H9 (cell line): Measurements from ENCODE around the gene CDH19. TPM values are rescaled to one million over a fixed set of nuclear protein-coding genes. Genes with fewer than 3 reads are reported as not detected.

Source experiments
- DNase-seq: peaks from one replicate; pipeline ENCODE4 v3.0.0-alpha.2; 2017
- H2AFZ ChIP-seq: one replicate; pipeline ENCODE4 v1.6.1; 2013; ENCODE audit warnings: mild to moderate bottlenecking, low read length, control low read depth, moderate library complexity
- H2AK5ac ChIP-seq: 2 replicates; pipeline ENCODE4 v1.6.1; 2013; ENCODE audit warnings: low read length, control low read depth, mixed read lengths; ENCODE audit not compliant: insufficient read length
- H2BK120ac ChIP-seq: one replicate; pipeline ENCODE4 v1.6.1; 2013; ENCODE audit warnings: low read depth, mild to moderate bottlenecking, low read length, control low read depth, inconsistent platforms; ENCODE audit not compliant: poor library complexity, severe bottlenecking
- H2BK12ac ChIP-seq: 2 replicates; pipeline ENCODE4 v1.6.1; 2013; ENCODE audit warnings: low read length, control low read depth, mixed read lengths, low read depth; ENCODE audit not compliant: insufficient read length
- H2BK15ac ChIP-seq: 2 replicates; pipeline ENCODE4 v1.6.1; 2013; ENCODE audit warnings: low read depth, low read length, control low read depth
- H2BK20ac ChIP-seq: one replicate; pipeline ENCODE4 v1.6.1; 2013; ENCODE audit warnings: low read depth, mild to moderate bottlenecking, low read length, control low read depth, inconsistent platforms; ENCODE audit not compliant: poor library complexity, severe bottlenecking
- H2BK5ac ChIP-seq: 2 replicates; pipeline ENCODE4 v1.6.1; 2013; ENCODE audit warnings: low read length, control low read depth, mixed read lengths; ENCODE audit not compliant: insufficient read length
- H3K14ac ChIP-seq: 2 replicates; pipeline ENCODE4 v1.6.1; 2013; ENCODE audit warnings: low read length, control low read depth; ENCODE audit not compliant: insufficient read depth
- H3K18ac ChIP-seq: 2 replicates; pipeline ENCODE4 v1.6.1; 2013; ENCODE audit warnings: low read depth, mild to moderate bottlenecking, mixed read lengths, low read length, control low read depth; ENCODE audit not compliant: insufficient read length
- H3K23ac ChIP-seq: 2 replicates; pipeline ENCODE4 v1.6.1; 2013; ENCODE audit warnings: low read length, control low read depth, mixed read lengths, low read depth; ENCODE audit not compliant: insufficient read length
- H3K23me2 ChIP-seq: 2 replicates; pipeline ENCODE4 v1.6.1; 2013; ENCODE audit warnings: low read depth, mild to moderate bottlenecking, mixed read lengths, low read length, control low read depth; ENCODE audit not compliant: insufficient read length, poor library complexity, severe bottlenecking
- H3K27ac ChIP-seq: 2 replicates; pipeline ENCODE4 v1.5.1; 2013; ENCODE audit warnings: low read length, control low read depth, mixed read lengths, low read depth; ENCODE audit not compliant: insufficient read length
- H3K27me3 ChIP-seq: 2 replicates; pipeline ENCODE4 v1.6.1; 2013; ENCODE audit warnings: low read length, control low read depth, inconsistent platforms; ENCODE audit not compliant: insufficient read depth
- H3K4ac ChIP-seq: 2 replicates; pipeline ENCODE4 v1.6.1; 2013; ENCODE audit warnings: low read depth, mild to moderate bottlenecking, control low read depth, inconsistent platforms, low read length, moderate library complexity
- H3K4me1 ChIP-seq: 2 replicates; pipeline ENCODE4 v1.6.1; 2013; ENCODE audit warnings: low read length, control low read depth, inconsistent platforms; ENCODE audit not compliant: insufficient read depth
- H3K4me2 ChIP-seq: 2 replicates; pipeline ENCODE4 v1.6.1; 2013; ENCODE audit warnings: low read length, control low read depth, mixed read lengths; ENCODE audit not compliant: insufficient read length, insufficient read depth
- H3K56ac ChIP-seq: 2 replicates; pipeline ENCODE4 v1.6.1; 2013; ENCODE audit warnings: low read depth, mild to moderate bottlenecking, mixed read lengths, low read length, control low read depth; ENCODE audit not compliant: insufficient read length
- H3K79me1 ChIP-seq: 2 replicates; pipeline ENCODE4 v1.6.1; 2013; ENCODE audit warnings: low read depth, mild to moderate bottlenecking, moderate library complexity, low read length, control low read depth, inconsistent platforms; ENCODE audit not compliant: insufficient read depth, poor library complexity, severe bottlenecking
- H3K79me2 ChIP-seq: 2 replicates; pipeline ENCODE4 v1.6.1; 2013; ENCODE audit warnings: low read length, control low read depth, inconsistent platforms; ENCODE audit not compliant: insufficient read depth
- H3K9ac ChIP-seq: 2 replicates; pipeline ENCODE4 v1.6.1; 2013; ENCODE audit warnings: low read length, control low read depth, mixed read lengths; ENCODE audit not compliant: insufficient read length; ENCODE audit errors: extremely low read depth
- H3K9me3 ChIP-seq: one replicate; pipeline ENCODE4 v1.6.1; 2013; ENCODE audit warnings: low read depth, low read length, inconsistent platforms; ENCODE audit not compliant: control insufficient read depth
- H3T11ph ChIP-seq: one replicate; pipeline ENCODE4 v1.6.1; 2013; ENCODE audit warnings: mild to moderate bottlenecking, low read length, control low read depth, inconsistent platforms
- H4K20me1 ChIP-seq: one replicate; pipeline ENCODE4 v1.6.1; 2013; ENCODE audit not compliant: control insufficient read depth, insufficient read length, insufficient read depth
- H4K5ac ChIP-seq: 2 replicates; pipeline ENCODE4 v1.6.1; 2013; ENCODE audit warnings: low read depth, mild to moderate bottlenecking, mixed read lengths, low read length, control low read depth; ENCODE audit not compliant: insufficient read length
- H4K8ac ChIP-seq: replicated peaks from 2 replicates; pipeline ENCODE4 v1.6.1; 2013; ENCODE audit warnings: low read length, control low read depth, mixed read lengths, low read depth; ENCODE audit not compliant: insufficient read length
- H4K91ac ChIP-seq: 2 replicates; pipeline ENCODE4 v1.6.1; 2013; ENCODE audit warnings: low read depth, mild to moderate bottlenecking, moderate library complexity, mixed read lengths, low read length, control low read depth; ENCODE audit not compliant: insufficient read length
- H3K27ac Mint-ChIP-seq, 3 experiments: 2 replicates in 2 of 3; 3 replicates in 1 of 3; pipeline ENCODE4 v1.8.0; 2020 to 2021; ENCODE audit warnings: mixed read lengths in 3 of 3, mild to moderate bottlenecking in 1 of 3, moderate library complexity in 1 of 3
- H3K27me3 Mint-ChIP-seq: 2 replicates; pipeline ENCODE4 v1.8.0; 2021; ENCODE audit warnings: low read depth, mild to moderate bottlenecking, moderate library complexity, mixed read lengths
- H3K36me3 Mint-ChIP-seq, 3 experiments: 2 replicates in 2 of 3; 3 replicates in 1 of 3; pipeline ENCODE4 v1.8.0; 2020 to 2021; ENCODE audit warnings: low read depth in 3 of 3, mixed read lengths in 3 of 3; ENCODE audit not compliant: insufficient read depth in 1 of 3
- H3K4me1 Mint-ChIP-seq, 2 experiments: 2 replicates each; pipeline ENCODE4 v1.8.0; 2020; ENCODE audit warnings: mixed read lengths in 2 of 2
- H3K4me3 Mint-ChIP-seq, 2 experiments: 2 replicates in 1 of 2; 3 replicates in 1 of 2; pipeline ENCODE4 v1.8.0; 2020 to 2021; ENCODE audit warnings: mild to moderate bottlenecking in 2 of 2, mixed read lengths in 2 of 2, moderate library complexity in 1 of 2
- H3K9me3 Mint-ChIP-seq, 2 experiments: 2 replicates in 1 of 2; 3 replicates in 1 of 2; pipeline ENCODE4 v1.8.0; 2020; ENCODE audit warnings: mild to moderate bottlenecking in 2 of 2, mixed read lengths in 2 of 2, moderate library complexity in 1 of 2
- WGBS: extraction: QIAGEN DNeasy Blood & Tissue Kit; methylation state at CpG from one replicate; pipeline ENCODE4 v1.1.7; 2013; ENCODE audit warnings: missing lambda C conversion rate, low lambda C conversion rate, mixed read lengths; ENCODE audit not compliant: insufficient read length; ENCODE audit errors: extremely low coverage; 5-methylcytosine and 5-hydroxymethylcytosine counted together
- total RNA-seq: library from RNA; stranded (reverse); gene quantifications from 2 replicates; pipeline ENCODE4 v1.2.1, GENCODE V29; 2021
- TF ChIP-seq, protein P1 (sequence below): fragments of 200-600 bp; sonication (generic); conservative IDR thresholded peaks from 3 replicates; pipeline ENCODE4 v1.8.0; 2021; ENCODE audit warnings: antibody characterized with exemption, mild to moderate bottlenecking

Gene CDH19
- total RNA-seq, 1 experiment from 2014 or later = not detected

DNA sequence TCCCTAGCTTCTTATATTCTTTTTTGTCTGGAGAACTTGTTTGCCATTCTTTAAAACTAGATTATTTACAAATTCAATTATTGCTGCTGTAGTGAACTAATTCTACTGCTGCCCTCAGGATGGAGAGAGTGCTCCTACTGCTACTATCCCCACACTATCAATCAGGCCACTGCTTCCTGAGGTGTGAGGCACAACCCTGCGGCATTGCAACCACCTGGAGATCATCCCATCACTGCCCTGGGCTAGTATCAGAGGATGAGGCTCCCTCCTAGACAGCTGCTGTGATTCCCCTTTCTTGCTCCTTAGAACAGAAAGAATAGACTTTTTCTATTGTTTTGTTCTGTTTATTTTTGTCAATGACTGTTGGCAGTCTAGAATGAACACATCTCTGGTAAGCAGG is 146.6 kb downstream of the CDH19 start:
- no peak overlapping the region for H3K4me2 ChIP-seq
- no peak overlapping the region for H3K23ac ChIP-seq
- no peak overlapping the region for H3K27ac ChIP-seq
- peak; percentile 29 for DNase-seq
- no peak overlapping the region for H2BK15ac ChIP-seq
- no peak overlapping the region for H2BK120ac ChIP-seq
- peaks cover 6 to 10% of the 10 kb centered on the region in 2 experiments; a peak in 3 of 4 replicates for H3K4me1 Mint-ChIP-seq
- no peak overlapping the region for H4K8ac ChIP-seq
- H2AK5ac ChIP-seq = no peak overlapping the region
- no peaks in the 10 kb centered on the region for H3K4me1 ChIP-seq
- H3K27me3 Mint-ChIP-seq = no peaks in the 10 kb centered on the region
- no peak overlapping the region for H2BK20ac ChIP-seq
- no peaks in the 10 kb centered on the region for H3K9me3 ChIP-seq
- no peaks in the 10 kb centered on the region for H3K79me2 ChIP-seq
- no peaks in the 10 kb centered on the region for H3K27me3 ChIP-seq
- 0 out of 5 replicates have a peak, but pooled peaks cover 0 to 4% of the 10 kb centered on the region in 2 experiments for H3K9me3 Mint-ChIP-seq
- no CpG with 5 or more reads among the region's 1 CpG for WGBS
- no peaks in the 10 kb centered on the region for H3K23me2 ChIP-seq
- no peak overlapping the region for H2BK5ac ChIP-seq
- H3K56ac ChIP-seq = no peak overlapping the region
- no peak overlapping the region for H4K91ac ChIP-seq
- H4K20me1 ChIP-seq = no peaks in the 10 kb centered on the region
- no peak overlapping the region for H3K14ac ChIP-seq
- H4K5ac ChIP-seq = no peak overlapping the region
- no peak overlapping the region for H3K18ac ChIP-seq
- peak overlapping the region in 1 of 3 experiments; percentile 35; a peak in 1 of 7 replicates for H3K27ac Mint-ChIP-seq
- TF ChIP-seq, protein P1, sequence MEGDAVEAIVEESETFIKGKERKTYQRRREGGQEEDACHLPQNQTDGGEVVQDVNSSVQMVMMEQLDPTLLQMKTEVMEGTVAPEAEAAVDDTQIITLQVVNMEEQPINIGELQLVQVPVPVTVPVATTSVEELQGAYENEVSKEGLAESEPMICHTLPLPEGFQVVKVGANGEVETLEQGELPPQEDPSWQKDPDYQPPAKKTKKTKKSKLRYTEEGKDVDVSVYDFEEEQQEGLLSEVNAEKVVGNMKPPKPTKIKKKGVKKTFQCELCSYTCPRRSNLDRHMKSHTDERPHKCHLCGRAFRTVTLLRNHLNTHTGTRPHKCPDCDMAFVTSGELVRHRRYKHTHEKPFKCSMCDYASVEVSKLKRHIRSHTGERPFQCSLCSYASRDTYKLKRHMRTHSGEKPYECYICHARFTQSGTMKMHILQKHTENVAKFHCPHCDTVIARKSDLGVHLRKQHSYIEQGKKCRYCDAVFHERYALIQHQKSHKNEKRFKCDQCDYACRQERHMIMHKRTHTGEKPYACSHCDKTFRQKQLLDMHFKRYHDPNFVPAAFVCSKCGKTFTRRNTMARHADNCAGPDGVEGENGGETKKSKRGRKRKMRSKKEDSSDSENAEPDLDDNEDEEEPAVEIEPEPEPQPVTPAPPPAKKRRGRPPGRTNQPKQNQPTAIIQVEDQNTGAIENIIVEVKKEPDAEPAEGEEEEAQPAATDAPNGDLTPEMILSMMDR = no peak
- no peaks in the 10 kb centered on the region for H3K36me3 Mint-ChIP-seq
- H3K4ac ChIP-seq = no peak overlapping the region
- H3K4me3 Mint-ChIP-seq = no peak overlapping the region
- no peak overlapping the region for H2BK12ac ChIP-seq
- no peak overlapping the region for H2AFZ ChIP-seq
- no peak overlapping the region for H3K9ac ChIP-seq
- no peak overlapping the region for H3T11ph ChIP-seq
- no peaks in the 10 kb centered on the region for H3K79me1 ChIP-seq
